Nephron (organoid): ENCODE measurements around the gene HADHA.

Source experiments
- H3K27ac Mint-ChIP-seq, 3 experiments: 2 replicates each; pipeline ENCODE4 v1.8.0; 2020; ENCODE audit warnings: mixed read lengths in 3 of 3, mild to moderate bottlenecking in 2 of 3, moderate library complexity in 1 of 3
- H3K27me3 Mint-ChIP-seq: 2 replicates; pipeline ENCODE4 v1.8.0; 2021; ENCODE audit warnings: low read depth, mild to moderate bottlenecking, moderate library complexity, mixed read lengths
- H3K36me3 Mint-ChIP-seq: 2 replicates; pipeline ENCODE4 v1.8.0; 2020; ENCODE audit warnings: low read depth, mixed read lengths
- H3K4me1 Mint-ChIP-seq: 2 replicates; pipeline ENCODE4 v1.8.0; 2020; ENCODE audit warnings: mixed read lengths
- H3K4me3 Mint-ChIP-seq, 3 experiments: 2 replicates each; pipeline ENCODE4 v1.8.0; 2020; ENCODE audit warnings: mild to moderate bottlenecking in 3 of 3, mixed read lengths in 3 of 3, moderate library complexity in 2 of 3
- H3K9me3 Mint-ChIP-seq: 2 replicates; pipeline ENCODE4 v1.8.0; 2020; ENCODE audit warnings: mixed read lengths
- TF ChIP-seq, protein P1 (sequence below), 3 experiments: fragments of 200-600 bp; sonication (generic); IDR thresholded peaks; one replicate each; pipeline ENCODE4 v1.5.0; 2021; ENCODE audit warnings: antibody characterized with exemption in 3 of 3; ENCODE audit not compliant: unreplicated experiment in 3 of 3

The HADHA gene

DNA sequence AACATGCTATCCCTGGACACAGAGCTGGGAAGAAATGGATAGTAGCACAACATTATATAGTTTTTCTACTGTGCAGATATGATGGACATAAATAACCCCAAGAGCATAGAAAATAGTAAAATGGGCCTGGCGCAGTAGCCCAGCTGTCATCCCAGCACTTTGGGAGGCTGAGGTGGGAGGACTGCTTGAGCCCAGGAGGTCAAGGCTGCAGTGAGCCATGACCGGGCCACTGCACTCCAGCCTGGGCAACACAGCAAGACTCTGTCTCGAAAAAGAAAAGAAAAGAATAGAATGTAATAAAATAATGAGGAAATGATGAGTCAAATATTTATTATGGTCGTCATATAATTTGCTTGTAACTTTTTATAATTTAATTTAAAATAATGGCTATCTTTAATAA is 79.0 kb downstream of the HADHA start:
- no peak overlapping the region for H3K4me3 Mint-ChIP-seq
- H3K27ac Mint-ChIP-seq, result no peak overlapping the region
- H3K27me3 Mint-ChIP-seq, result peaks cover 4% of the 10 kb centered on the region
- no peaks in the 10 kb centered on the region for H3K36me3 Mint-ChIP-seq
- no peaks in the 10 kb centered on the region for H3K9me3 Mint-ChIP-seq
- TF ChIP-seq, protein P1, sequence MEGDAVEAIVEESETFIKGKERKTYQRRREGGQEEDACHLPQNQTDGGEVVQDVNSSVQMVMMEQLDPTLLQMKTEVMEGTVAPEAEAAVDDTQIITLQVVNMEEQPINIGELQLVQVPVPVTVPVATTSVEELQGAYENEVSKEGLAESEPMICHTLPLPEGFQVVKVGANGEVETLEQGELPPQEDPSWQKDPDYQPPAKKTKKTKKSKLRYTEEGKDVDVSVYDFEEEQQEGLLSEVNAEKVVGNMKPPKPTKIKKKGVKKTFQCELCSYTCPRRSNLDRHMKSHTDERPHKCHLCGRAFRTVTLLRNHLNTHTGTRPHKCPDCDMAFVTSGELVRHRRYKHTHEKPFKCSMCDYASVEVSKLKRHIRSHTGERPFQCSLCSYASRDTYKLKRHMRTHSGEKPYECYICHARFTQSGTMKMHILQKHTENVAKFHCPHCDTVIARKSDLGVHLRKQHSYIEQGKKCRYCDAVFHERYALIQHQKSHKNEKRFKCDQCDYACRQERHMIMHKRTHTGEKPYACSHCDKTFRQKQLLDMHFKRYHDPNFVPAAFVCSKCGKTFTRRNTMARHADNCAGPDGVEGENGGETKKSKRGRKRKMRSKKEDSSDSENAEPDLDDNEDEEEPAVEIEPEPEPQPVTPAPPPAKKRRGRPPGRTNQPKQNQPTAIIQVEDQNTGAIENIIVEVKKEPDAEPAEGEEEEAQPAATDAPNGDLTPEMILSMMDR (IDR thresholded peaks at IDR 0.05; ENCODE audit: unreplicated experiment in 3 of 3), result no peak
- H3K4me1 Mint-ChIP-seq, result no peaks in the 10 kb centered on the region

DNA sequence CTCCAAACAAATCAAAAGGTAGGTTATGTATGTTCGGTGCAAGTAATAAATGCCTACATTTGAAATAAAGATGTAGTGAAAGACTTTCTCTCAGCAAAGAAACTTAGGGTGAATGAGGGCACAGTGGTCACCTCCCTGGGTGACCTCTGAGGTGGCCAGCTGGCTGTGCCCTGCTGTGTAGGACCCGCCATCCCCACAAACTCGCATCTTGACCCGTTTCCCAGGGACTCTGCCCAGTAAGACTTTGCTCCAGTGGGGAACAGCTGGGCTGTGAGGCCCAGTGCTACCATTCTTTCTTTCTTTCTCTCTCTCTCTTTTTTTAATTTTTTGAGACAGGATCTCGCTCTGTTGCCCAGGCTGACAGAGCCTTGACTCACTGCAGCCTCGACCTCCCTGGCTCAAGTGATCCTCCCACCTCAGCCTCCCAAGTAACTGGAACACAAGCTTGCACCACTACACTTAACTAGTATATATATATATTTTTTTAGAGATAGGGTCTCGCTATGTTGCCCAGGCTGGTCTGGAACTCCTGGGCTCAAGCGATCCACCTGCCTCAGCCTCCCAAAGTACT is 79.7 kb downstream of the HADHA start:
- Mint-ChIP-seq H3K27ac (peak overlapping the region in 1 of 3 experiments; percentile 87), H3K27me3 (peaks cover 4% of the 10 kb centered on the region), H3K4me1 (no peaks in the 10 kb centered on the region), H3K36me3 (no peaks in the 10 kb centered on the region), H3K9me3 (no peaks in the 10 kb centered on the region), H3K4me3 (no peak overlapping the region)
- TF ChIP-seq, protein P1 (IDR thresholded peaks at IDR 0.05; ENCODE audit: unreplicated experiment in 3 of 3), result no peak

DNA sequence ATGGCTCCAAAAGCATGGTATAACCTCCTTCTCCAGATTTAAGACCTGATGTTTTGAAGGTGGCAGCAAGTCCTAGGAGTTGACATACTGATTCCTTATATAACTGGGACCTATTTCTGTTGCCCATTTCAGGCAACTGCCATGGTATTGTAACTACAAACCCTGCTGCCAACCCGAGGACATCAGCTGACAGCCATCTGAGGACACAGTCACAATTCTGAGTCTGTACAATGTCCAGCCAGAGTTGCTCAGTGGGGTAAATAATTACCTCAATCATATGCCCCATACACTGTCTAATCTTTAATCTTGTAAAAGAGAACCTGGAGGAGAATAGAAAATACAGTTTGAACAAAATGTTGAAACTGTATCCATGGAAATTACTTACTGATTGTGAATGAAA is 80.2 kb downstream of the HADHA start:
- H3K4me1 Mint-ChIP-seq, result no peaks in the 10 kb centered on the region
- no peak overlapping the region for H3K4me3 Mint-ChIP-seq
- no peaks in the 10 kb centered on the region for H3K9me3 Mint-ChIP-seq
- TF ChIP-seq, protein P1 (IDR thresholded peaks at IDR 0.05; ENCODE audit: unreplicated experiment in 3 of 3), result no peak
- peaks cover 4% of the 10 kb centered on the region for H3K27me3 Mint-ChIP-seq
- peak overlapping the region in 1 of 3 experiments; percentile 87 for H3K27ac Mint-ChIP-seq
- no peaks in the 10 kb centered on the region for H3K36me3 Mint-ChIP-seq

DNA sequence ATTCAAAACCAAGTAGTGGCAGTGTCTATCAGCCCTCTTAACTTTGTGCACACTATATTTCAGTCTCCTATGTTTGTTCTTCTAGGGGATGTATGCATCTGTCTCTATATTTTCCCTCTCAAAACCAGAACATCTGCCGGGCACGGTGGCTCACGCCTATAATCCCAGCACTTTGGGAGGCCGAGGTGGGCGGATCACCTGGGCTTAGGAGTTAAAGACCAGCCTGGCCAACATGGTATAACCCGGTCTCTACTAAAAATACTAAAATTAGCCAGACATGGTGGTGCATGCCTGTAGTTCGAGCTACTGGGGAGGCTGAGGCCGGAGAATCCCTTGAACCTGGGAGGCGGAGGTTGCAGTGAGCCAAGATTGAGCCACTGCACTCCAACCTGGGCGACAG is 81.5 kb downstream of the HADHA start:
- H3K4me3 Mint-ChIP-seq, result no peak overlapping the region
- TF ChIP-seq, protein P1 (IDR thresholded peaks at IDR 0.05; ENCODE audit: unreplicated experiment in 3 of 3), result no peak
- no peaks in the 10 kb centered on the region for H3K4me1 Mint-ChIP-seq
- H3K27me3 Mint-ChIP-seq, result peaks cover 4% of the 10 kb centered on the region
- H3K27ac Mint-ChIP-seq, result no peak overlapping the region
- H3K36me3 Mint-ChIP-seq, result no peaks in the 10 kb centered on the region
- H3K9me3 Mint-ChIP-seq, result no peaks in the 10 kb centered on the region

DNA sequence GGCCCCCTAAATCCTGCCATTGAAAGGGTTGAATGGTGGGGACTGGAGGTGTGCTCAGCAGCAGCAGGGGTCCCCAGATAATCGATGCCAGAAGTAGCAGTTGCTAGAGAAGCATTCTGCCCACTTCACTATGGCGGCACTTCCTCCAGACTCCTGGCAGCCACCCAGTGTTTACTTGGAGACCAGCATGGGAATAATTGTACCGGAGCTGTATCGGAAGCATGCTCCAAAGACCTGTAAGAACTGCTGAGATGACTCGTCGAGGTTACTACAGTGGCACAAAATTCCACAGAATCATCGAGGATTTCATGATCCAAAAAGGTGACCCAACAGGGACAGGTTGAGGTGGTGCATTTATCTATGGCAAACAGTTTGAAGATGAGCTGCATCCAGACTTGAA is 82.5 kb downstream of the HADHA start:
- Mint-ChIP-seq H3K36me3 (no peaks in the 10 kb centered on the region), H3K9me3 (peaks cover 3% of the 10 kb centered on the region), H3K4me3 (no peak overlapping the region), H3K27me3 (peaks cover 4% of the 10 kb centered on the region), H3K4me1 (no peaks in the 10 kb centered on the region), H3K27ac (no peak overlapping the region)
- TF ChIP-seq, protein P1 (IDR thresholded peaks at IDR 0.05; ENCODE audit: unreplicated experiment in 3 of 3), result no peak

DNA sequence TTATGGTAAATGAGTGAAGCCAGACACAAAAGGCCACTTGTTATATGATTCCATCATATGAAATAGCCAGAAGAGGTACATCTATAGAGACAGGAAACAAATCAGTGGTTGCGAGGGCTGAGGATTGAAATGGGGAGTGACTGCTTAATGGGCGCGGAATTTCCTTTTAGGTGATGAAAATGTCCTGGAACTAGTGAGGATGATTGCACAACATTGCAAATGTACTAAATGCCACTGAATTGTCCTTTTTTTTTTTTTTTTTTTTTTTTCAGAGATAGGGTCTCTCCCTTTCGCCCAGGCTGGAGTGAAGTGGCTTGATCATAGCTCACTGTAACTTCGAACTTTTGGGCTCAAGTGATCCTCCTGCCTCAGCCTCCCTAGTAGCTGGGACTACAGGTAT is 86.9 kb downstream of the HADHA start:
- Mint-ChIP-seq H3K4me3 (no peak overlapping the region), H3K9me3 (peaks cover 11% of the 10 kb centered on the region), H3K27me3 (no peaks in the 10 kb centered on the region), H3K4me1 (no peaks in the 10 kb centered on the region), H3K27ac (no peak overlapping the region), H3K36me3 (no peaks in the 10 kb centered on the region)
- TF ChIP-seq, protein P1 (IDR thresholded peaks at IDR 0.05; ENCODE audit: unreplicated experiment in 3 of 3), result no peak
